Lung (tissue), 12 donors: ENCODE measurements around the gene ARL5C. TPM values are rescaled to one million over a fixed set of nuclear protein-coding genes. Genes with fewer than 3 reads are reported as not detected.

ENCODE experiments used
- ATAC-seq: fragments of 200-7000 bp; cut with Tn5 transposase; one replicate; pipeline ENCODE4 v1.9.1; 2020; ENCODE audit warnings: moderate number of reproducible peaks; ENCODE audit not compliant: insufficient read depth, low FRiP score
- DNase-seq, 3 donors: peaks; one replicate each; pipeline ENCODE4 v3.0.0-alpha.2; 2013 to 2017
- H3K27ac ChIP-seq, 2 donors: one replicate each; pipeline ENCODE4 v1.5.1; 2013; ENCODE audit warnings: mild to moderate bottlenecking in 2 of 2, moderate library complexity in 2 of 2, control low read depth in 1 of 2, inconsistent platforms in 1 of 2, low read depth in 1 of 2, low read length in 1 of 2
- H3K27me3 ChIP-seq, 3 donors: one replicate each; pipeline ENCODE4 v1.5.1; 2013; ENCODE audit warnings: low read length in 2 of 3; ENCODE audit not compliant: control insufficient read depth in 3 of 3, insufficient read depth in 3 of 3
- H3K36me3 ChIP-seq, 4 donors: one replicate each; pipeline ENCODE4 v1.5.1; 2013; ENCODE audit warnings: low read length in 4 of 4, mild to moderate bottlenecking in 1 of 4, moderate library complexity in 1 of 4; ENCODE audit not compliant: control insufficient read depth in 4 of 4, insufficient read depth in 4 of 4
- H3K4me1 ChIP-seq, 5 donors: one replicate each; pipeline ENCODE4 v1.5.1; 2013; ENCODE audit warnings: low read length in 5 of 5, mild to moderate bottlenecking in 2 of 5, moderate library complexity in 1 of 5; ENCODE audit not compliant: control insufficient read depth in 5 of 5, insufficient read depth in 5 of 5
- H3K4me3 ChIP-seq: one replicate; pipeline ENCODE4 v1.5.1; 2013; ENCODE audit warnings: mild to moderate bottlenecking, control low read depth, moderate library complexity
- H3K9ac ChIP-seq, 2 donors: one replicate each; pipeline ENCODE4 v1.5.1; 2013; ENCODE audit warnings: low read length in 2 of 2, control low read depth in 1 of 2; ENCODE audit not compliant: insufficient read depth in 1 of 2
- H3K9me3 ChIP-seq, 4 donors: one replicate each; pipeline ENCODE4 v1.5.1; 2013; ENCODE audit warnings: low read length in 3 of 4, mild to moderate bottlenecking in 1 of 4, moderate library complexity in 1 of 4; ENCODE audit not compliant: control insufficient read depth in 4 of 4, insufficient read depth in 3 of 4
- CTCF ChIP-seq: IDR thresholded peaks from 2 replicates; pipeline ENCODE4 v1.5.1; 2012; ENCODE audit warnings: mild to moderate bottlenecking; ENCODE audit errors: control extremely low read depth, extremely low read depth
- WGBS, 2 donors: extraction: QIAGEN DNeasy Blood & Tissue Kit; methylation state at CpG; one replicate each; pipeline ENCODE4 v1.1.7; 2013; 5-methylcytosine and 5-hydroxymethylcytosine counted together
- polyA plus RNA-seq, 2 donors: library from polyadenylated mRNA; stranded (reverse); fragments of 200-250 nt; gene quantifications; one replicate each; pipeline ENCODE4 v1.2.1, GENCODE V29; 2013
- total RNA-seq, 2 donors: library from RNA; depleted of rRNA in 1 of 2; stranded (reverse); fragments of >200 nt in 1 of 2; gene quantifications; one replicate each; pipeline ENCODE4 v1.2.1, GENCODE V29; 2014 to 2021
- donor health status: control.
- donor health status: control.
- donor health status: Bipolar disorder and iron deficiency.
- donor health status: healthy.
- donor health status: DM: yes; HTN: yes; CAD: no.

The ARL5C gene
- total and polyA plus RNA-seq, 4 donors, result not detected

GRCh38 chr17:39194089-39194984 is 28.4 kb upstream of the ARL5C start:
- Histone ChIP-seq H3K9me3 (no peaks in the 10 kb centered on the region), H3K27me3 (no peaks in the 10 kb centered on the region), H3K4me3 (no peak overlapping the region), H3K9ac (no peak overlapping the region), H3K4me1 (peaks cover 0 to 33% (median 9%) of the 10 kb centered on the region in 5 donors), H3K27ac (peak overlapping the region in 1 of 2 donors; percentile 82), H3K36me3 (peaks cover 0 to 25% (median 7%) of the 10 kb centered on the region in 4 donors)
- no peak for TF ChIP-seq CTCF
- WGBS, 2 donors, result 64 to 80% methylated on average over 20 of the region's 20 CpGs
- DNase-seq, result peak; percentile 58 to 71 (median 61)
- ATAC-seq, result no peak

GRCh38 chr17:39193346-39193745 is 27.4 kb upstream of the ARL5C start:
- Histone ChIP-seq H3K9ac (no peak overlapping the region), H3K27ac (no peak overlapping the region), H3K4me3 (no peak overlapping the region), H3K4me1 (peaks cover 0 to 30% (median 9%) of the 10 kb centered on the region in 5 donors), H3K36me3 (peaks cover 0 to 25% (median 9%) of the 10 kb centered on the region in 4 donors), H3K27me3 (no peaks in the 10 kb centered on the region), H3K9me3 (no peaks in the 10 kb centered on the region)
- 83% methylated on average over 10 of the region's 10 CpGs for WGBS, 2 donors
- no peak for TF ChIP-seq CTCF
- ATAC-seq (no peak), DNase-seq (no peak)

- H3K36me3 ChIP-seq, result peaks cover 0 to 25% (median 10%) of the 10 kb centered on the region in 4 donors
- H3K9me3 ChIP-seq, result no peaks in the 10 kb centered on the region
- ATAC-seq, result no peak
- WGBS, 2 donors, result 96 to 98% methylated on average over 15 to 16 of the region's 16 CpGs
- TF ChIP-seq CTCF, result no peak
- no peak overlapping the region for H3K4me3 ChIP-seq
- no peak overlapping the region for H3K9ac ChIP-seq
- H3K4me1 ChIP-seq, result peaks cover 0 to 26% (median 9%) of the 10 kb centered on the region in 5 donors
- H3K27me3 ChIP-seq, result no peaks in the 10 kb centered on the region
- no peak overlapping the region for H3K27ac ChIP-seq
- DNase-seq, result no peak
Observed at GRCh38 chr17:39192901-39193300, 26.9 kb upstream of the ARL5C start.
